Stimulated activated CD4-positive, alpha-beta T cell treated with anti-CD3 and anti-CD28 coated beads, TNF-alpha, amount 100 ng/mL, for 4 hours (primary cell): ENCODE data around the gene BAIAP2.

Source experiments
- DNase-seq, 3 experiments: peaks; one replicate each; pipeline ENCODE4 v3.0.0-alpha.2; 2020; ENCODE audit warnings: low read depth in 3 of 3

Gene BAIAP2

DNA sequence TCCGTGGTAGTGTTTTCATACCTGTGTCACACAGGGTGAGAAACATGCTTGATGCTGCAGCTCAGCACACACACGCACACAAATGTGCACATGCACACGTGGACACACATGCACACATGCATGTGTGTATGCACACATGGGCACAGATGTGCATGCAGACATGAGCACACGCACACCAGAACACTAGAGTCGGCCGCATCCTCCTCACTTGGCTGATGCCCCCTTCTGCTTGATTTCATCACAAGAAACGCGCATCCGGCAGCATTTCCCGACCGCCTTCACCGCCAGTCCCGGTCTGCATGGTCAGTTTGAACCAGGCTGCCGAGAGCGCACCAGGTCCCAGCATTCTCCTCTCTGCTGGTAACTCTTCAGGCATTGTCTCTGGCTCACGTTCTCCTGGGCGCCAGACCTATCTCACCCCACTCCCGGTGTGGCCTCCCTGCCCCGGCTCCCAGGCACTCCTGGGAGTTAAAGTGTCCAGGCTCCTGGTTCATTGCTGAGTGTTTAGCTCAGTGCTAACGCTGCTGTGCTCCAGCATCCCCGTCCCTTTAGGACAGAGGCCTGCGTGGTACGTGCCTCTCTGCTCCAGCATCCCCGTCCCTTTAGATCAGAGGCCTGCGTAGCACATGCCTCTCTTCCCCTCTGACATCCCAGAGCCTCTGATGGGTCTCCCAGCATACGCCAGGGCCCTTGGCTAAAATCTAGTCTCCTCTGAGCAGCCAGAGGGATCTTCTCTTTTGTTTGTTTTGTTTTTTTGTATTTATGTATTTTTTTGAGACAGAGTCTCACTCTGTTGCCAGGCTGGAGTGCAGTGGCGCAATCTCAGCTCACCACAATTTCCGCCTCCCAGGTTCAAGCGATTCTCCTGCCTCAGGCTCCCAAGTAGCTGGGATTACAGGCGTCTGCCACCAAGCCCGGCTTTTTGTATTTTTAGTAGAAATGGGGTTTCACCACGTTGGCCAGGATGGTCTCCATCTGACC, 16.0 kb downstream of the BAIAP2 start:
- no peak for DNase-seq

DNA sequence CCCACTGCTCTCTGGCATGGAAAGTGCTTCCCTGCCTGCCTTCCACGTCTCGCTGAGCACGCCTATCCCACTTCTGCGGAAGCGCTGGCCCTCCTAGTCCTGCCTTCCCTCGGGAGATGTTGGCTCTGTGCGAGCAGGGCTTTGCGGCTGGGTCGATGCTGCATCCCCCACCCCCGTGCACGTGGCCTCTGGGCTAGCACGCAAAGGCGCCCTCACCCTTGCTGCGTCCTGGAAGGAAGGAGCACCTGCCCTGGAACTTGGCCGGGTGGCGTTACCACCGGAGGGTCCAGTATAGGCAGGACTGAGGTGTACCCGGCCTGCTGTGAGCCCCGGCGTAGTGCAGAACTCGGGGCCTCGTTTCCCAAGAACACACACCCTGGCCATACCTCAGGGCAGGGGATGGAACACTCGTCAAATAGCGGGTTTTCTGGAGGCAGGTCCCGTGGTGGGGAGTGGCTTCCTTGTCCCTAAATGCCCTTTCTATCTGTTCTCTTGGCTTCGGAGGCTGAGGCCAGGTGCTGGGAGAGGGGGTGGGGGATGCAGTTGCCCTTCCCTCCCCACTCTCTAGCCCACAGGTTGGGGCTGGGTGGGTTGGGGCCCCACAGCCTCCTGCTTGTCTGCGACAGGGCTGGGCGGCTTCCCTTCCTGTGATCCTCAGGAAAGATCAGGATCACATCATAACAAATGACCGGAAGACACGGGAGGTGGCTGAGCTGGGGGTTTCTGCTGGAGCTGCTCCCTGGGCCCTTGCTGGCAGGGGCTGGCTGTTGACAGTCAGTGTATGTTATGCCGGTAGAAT, 17.4 kb downstream of the BAIAP2 start:
- DNase-seq, result no peak

DNA sequence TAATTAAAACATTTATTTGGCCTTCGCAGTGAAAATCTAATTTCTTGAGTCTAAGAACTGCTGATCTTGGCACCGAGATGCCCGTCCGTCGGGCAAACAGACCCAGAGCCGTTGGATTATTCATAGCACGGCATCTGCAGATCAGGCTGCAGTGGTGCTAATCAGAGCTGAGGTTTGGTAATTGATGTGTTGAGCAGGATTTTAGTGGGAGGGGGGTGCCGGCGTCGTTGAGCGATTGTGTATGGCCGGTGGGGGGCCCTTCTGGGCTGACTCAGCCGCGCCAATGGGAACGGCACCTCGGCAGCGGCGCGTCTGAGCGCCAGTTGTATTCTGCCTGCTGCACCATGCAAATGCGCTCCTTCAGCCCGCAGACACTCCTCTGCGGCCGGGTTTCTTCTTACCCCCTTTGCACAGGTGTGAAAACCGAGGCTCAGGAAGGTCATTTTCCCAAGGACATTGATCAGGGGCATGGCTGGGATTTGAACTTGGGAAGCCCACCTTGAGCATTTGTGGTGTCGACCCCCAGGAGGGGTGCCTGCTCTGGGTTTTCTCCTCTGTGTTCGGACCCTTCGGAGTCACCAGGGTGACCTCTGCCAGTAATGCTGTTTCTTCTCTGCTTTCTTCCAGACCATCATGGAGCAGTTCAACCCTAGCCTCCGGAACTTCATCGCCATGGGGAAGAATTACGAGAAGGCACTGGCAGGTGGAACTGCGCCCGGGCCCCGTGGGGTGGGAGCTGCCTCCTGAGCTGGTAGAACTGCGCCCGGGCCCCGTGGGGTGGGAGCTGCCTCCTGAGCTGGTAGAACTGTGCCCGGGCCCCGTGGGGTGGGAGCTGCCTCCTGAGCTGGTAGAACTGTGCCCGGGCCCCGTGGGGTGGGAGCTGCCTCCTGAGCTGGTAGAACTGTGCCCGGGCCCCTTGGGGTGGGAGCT, 18.4 kb downstream of the BAIAP2 start:
- DNase-seq, result no peak

DNA sequence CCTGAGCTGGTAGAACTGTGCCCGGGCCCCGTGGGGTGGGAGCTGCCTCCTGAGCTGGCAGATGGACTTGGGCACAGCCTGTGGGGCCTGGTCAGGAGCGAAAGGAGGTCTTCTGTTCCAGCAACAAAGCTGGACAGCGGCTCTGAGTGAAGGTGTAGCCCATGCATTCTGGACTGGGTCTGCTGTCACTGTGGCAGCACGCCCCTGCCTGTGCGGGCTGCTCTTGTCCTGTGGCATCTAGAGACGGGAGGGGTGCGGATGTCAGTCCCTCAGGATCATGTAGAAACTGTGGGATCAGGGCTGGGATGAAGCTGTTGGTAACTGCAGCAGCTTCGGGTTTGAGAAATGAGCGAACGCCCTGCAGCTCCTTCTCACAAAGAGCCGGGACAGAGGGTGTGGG, 19.4 kb downstream of the BAIAP2 start:
- no peak for DNase-seq

DNA sequence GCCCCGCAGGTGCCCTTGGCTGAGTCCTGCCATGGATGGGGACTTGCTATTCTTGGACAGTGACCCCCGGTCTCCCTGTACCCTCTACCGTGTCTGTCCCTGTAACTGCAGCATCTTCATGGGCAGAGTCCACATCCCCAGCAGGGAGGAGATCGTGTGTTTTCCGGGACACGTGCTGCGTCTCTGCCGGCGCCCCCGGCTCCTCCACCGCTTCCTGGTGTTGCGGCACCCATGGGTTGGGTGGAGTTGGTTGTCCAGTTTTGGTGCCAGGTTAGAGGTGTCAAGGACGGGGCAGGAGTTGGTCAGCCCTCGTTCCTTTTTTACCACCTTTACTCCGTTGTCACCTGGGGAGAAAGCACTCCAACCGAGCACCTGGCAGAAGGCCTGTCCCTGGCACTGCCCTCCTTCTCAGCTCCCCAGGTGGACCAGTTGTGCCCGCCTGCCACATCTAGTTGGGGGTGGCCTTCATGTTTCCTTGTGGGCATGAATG, 20.0 kb downstream of the BAIAP2 start:
- no peak for DNase-seq

DNA sequence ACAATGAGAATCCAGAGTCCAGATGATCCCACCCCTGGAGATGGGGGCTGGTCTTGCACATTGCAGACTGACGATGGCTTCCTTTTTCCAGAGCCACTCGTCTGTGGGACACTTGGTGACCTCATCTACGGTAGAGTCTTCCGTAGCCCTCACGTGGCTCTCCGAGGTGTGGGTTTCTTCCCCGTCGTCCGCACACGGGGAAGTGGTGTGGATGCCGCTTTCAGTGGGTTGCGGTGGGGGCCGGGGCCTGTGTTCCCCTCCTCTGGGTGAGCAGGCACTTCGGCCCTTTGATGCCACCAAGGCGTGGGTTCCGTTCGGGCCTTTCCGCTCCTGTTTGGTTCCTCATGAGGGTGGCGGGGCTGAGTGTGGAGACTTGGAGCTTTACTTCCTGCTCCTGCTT, 21.4 kb downstream of the BAIAP2 start:
- DNase-seq, result no peak

DNA sequence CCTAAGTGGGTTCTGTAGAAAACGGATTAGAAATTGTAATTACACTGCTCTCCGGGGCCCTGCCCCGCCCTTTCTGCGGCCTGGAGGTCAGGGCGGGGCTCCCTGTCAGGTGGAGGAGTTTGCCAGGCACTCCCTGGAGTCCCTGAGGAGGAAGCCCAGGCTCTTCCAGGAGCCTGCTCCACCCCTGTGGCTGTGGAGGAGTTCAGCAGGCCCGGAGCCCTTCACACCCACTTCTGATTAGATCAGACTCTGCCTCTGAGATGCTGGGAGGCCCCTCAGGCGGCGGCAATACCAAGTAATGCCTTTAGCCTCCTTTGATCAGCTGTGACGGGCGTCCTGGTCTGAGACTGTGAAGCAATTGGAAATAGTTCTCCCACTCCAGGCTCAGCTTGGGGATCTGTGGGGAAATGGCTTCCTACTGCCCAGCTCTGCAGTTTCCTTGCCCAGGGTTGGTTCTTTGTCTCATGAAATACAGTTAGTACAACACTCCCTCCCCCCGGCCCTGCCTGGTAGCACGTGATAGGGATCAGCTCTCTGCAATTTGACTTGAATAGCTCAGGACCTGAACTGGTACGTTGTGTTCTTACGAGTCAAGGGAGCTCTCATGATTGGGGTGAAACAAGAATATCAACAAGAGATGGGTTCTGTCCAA, 22.3 kb downstream of the BAIAP2 start:
- no peak for DNase-seq

DNA sequence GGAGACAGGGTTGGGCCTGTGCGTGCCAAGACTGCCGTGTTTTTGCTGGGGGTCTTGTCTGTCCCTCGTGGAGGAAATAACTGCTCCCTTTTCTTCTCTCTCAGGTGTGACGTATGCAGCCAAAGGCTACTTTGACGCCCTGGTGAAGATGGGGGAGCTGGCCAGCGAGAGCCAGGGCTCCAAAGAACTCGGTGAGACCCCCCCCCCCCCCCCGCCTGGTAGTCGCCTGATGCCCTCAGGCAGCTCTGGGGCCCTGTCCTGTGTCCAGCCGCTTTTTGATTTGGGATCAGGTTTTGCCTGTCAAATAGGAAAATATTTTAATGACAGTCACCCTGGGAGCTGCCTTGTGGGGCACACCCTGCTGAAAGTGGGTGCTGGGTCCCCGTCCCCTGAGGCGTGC, 22.8 kb downstream of the BAIAP2 start:
- no peak for DNase-seq

DNA sequence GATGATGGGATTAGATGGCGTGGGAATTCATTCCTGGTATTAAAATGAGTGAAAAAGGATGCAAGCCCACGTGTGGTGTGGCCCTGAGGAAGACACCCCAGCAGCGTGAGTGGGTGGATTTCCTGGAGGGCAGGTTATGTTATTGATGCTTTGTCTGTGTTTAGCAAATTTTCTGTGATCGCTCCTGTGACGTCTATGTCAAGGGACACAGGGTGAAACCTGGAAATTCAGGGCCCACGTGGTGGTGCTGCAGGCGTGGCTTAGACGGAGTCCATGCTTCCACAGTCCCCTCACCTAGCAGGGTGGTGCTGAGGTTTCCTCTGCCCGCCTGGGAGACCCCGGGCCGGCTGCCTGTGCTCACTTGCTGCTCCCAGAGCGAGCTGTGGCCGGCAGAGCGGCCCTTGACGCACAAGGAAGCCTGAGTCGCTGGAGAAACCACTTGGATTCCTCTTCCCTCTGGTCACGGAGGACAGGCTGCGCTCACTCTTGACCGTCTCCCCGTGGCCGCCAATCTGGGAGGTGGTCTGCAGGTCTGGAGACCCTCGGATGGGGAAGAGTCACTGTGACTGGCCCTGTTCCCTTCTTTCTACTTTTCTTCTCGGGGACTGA, 23.4 kb downstream of the BAIAP2 start:
- no peak for DNase-seq

DNA sequence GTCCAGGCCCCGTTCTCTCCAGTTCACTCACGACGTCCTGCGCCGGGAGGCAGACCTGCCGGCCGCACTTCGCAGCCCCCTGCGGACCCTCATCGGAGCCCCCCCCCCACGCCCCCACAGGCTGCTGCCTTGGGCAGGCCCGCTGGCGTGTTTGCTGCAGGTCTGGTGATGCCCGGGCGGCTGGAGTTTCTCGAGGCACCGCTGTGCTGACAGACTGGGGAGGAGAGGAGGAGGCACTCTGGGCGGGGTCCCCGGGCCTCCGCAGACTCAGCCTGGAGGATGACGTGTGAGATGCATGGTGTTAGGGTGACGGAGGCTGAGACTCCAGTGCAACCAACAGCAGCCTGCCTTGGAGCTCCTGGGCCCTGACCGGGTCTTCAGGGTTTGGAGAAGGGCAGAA, 24.1 kb downstream of the BAIAP2 start:
- DNase-seq, result no peak

DNA sequence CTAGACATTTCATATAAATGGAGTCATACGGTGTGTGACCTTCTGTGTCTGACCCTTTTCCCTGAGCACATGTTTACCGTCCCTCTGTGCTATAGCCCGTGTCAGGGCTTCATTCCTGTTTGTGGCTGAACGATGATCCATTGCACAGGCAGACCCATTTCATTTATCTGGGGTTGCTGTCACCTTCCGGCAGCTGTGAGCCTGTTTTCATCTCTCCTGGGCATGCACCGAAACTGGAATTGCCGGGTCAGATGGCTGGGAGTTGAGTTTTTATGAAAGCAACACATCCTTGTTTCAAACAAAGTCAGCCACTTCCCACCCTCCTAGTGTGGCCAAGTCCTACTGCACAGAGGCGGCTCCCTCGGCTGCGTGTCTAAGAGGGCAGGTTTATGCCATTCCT, 25.5 kb downstream of the BAIAP2 start:
- no peak for DNase-seq

DNA sequence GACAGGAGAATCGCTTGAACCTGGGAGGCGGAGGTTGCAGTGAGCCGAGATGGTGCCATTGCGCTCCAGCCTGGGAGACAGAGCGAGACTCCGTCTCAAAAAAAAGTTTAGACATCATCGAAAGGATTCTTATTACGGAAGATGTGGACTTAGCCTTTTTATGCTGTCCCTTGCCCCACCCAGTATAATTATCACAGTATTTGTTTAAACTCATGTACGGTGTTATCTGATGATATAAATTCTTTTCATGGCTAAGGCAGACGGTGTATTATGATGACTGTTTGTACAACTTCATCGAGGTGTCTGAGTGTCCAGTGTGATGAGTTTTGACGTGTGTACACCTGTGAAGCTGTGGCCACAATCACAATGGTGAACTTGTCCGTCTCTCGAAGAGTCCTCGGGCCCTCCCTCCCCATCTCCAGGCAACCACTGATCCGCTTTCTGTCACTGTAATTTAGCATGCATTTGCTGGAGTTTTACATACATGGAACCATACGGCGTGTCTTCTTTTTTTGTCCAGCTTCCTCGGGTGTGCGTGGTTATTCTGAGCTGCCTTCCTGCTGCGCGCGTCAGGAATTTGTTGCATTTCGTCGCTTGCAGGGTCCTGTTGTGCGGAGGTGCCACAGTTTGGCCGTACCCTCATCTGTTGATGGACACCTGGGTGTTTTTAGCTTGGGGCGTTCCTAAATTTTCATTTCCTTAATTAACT, 26.2 kb downstream of the BAIAP2 start:
- no peak for DNase-seq

DNA sequence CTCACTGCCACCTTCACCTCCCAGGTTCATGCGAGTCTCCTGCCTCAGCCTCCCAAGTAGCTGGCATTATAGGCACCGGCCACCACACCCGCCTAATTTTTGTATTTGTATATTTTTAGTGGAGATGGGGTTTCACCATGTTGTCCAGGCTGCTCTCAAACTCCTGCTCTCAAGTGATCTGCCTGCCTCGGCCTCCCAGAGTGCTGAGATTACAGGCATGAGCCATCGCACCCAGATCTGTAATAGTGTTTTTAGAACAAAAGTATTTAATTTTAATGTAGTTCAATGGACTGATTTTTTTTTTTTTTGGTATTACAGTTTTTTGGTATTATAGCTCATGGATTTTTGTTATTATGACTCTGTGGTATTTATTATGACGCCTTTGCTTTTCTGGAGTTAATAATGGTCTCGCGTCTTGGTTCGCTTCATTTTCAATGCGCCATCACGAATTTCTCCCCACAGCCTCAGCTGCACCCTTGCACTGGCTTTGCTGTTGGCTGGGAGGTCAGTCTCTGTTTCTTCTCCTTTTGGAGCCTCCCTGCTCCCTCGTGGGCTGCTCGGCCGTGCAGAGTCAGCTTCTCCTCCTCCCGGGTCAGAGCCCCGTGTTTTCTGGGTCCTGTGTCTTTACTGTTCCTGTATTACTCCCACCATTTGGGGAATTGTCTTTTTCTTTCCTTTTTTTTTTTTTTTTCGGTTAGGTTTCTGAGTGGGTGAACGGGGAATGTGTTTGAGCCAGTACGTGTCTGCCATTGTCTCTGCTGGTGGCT, 27.2 kb downstream of the BAIAP2 start:
- no peak for DNase-seq

DNA sequence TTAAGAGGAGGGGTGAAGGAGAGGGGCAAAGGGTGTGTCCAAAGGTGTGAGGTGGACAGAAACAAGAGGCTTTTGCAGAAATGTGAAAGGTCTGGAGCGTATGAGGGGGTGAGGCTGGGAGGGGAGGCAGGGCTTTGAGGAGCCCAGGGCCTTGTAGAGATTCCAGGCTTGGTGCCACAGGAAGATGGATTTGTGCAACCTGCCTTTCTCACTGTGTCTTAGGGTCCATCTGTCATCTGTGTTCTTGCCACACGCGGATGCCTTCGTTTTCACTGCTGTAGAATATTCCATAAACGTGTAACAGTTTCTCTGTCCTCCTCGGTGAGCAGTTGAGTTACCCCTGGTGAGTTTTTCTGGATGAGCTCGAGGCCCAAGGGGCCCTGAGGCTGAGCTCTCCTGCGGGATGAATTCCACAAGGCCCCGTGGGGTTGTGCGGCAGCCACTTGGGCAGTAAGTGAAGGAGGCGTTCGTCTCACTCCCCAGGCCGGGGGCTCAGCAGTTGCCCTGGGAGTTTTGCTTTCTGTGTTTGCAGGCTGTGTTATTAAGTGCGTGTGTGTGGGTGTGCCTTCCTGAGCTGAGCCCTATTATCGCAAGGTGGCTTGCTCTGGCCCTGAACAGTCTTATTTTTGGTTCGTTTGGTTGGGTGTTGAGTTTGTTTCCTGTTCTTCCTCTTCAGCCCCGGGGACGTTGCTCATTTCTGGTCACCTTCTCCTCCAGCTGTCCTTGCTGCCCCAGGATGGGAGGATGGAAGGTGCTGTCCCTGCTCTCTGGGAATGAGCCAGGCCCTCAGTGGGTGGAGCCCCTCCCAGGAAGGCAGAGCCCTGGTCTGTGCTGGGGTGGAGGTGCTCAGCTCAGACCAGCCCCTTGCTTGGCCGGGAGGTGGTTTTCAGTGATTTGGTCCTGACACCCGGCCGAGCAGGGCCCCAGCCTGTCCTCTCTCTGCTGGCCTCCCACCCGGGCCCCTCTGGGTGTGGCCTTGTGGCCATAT, 28.4 kb downstream of the BAIAP2 start:
- DNase-seq, result no peak

DNA sequence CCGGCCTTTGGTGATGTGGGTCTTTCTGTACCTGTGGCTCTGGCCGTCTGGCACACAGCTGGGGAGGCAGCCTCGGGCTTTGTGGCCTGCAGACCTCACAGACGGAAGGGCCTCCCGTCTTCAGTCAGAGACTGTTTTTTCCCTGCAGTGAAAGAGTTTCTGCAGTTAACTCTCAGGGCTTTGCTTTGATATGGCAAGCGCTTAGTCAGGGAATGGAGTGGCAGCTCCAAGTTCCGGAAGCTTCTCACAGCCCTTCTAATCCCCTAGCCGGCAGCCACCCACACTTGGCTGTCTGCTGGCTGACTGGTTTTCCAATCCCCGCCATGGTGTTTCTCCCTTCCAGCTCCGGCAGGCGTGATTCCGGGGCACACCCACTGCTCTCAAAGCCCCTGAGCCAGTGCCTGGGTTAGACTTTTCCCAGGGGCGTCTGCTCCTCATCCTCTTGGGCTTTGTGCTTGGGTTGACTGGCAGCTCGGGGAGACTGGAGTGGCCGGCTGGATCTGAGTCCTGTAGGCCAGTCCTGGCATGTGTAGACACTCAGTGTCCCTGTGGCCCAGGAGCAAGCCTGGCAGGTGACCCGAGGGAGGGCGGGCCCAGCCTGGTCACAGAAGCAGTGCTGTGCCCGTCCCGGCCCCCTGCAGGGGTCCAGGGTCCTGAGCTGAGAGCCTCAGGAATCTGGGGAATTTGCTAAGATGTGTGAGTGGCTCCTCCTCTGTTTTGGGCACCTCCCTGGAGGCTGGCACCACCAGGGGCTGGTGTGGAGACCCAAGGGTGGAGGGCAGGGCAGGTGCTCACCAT, 29.9 kb downstream of the BAIAP2 start:
- DNase-seq, result no peak

DNA sequence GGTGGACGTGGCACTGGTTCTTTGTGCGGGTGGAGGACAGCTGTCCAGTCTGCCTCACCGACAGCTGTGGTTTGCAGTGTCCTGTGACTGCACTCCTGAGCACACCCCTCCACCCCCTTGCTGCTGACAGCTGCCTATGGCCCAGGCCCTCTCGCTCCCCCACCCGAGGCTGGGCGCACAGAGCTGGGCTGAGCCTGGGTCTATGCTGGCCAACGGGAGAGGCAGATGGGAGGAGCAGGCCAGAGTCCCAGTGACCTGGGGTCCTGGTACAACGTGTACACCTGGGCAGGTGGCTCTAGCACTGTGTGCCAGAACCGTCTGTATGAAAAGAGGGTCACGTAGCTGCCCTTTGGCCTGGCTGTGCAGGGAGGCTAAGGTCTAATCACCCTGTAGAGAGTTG, 30.5 kb downstream of the BAIAP2 start:
- no peak for DNase-seq

DNA sequence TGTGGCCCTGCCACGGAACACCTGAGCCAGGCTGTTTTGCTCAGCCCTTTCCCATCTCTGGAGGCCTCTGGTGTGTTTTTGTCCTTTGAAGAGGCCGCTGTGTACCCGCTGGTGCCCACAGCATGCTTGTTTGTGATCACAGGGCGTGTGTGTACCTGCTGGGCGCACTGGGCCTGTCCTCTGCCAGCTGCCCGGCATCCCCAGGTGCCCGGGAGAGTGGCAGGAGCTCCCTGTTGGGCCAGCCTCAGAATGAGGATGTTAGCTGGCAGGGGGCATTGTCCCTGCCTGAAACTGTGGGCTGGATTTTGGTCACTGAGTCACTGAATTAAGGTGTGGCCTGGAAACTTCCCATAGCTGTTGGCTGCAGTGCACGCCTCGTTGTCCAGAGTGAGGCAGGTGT, 31.1 kb downstream of the BAIAP2 start:
- no peak for DNase-seq
